Endothelial cell of umbilical vein (primary cell): ENCODE data around the gene FIS1. TPM values are rescaled to one million over a fixed set of nuclear protein-coding genes. Genes with fewer than 3 reads are reported as not detected.

Experiments used
- BruUV-seq: library from RNA; stranded (reverse); fragments of 400-500 nt; replicated peaks from 2 replicates; lab custom pipeline; 2021; lab: Mats Ljungman, UMichigan
- CTCF ChIA-PET: fragments of 300-600, 350-600 bp; sonication (Branson Sonifier 250); formaldehyde crosslinking; loops from one replicate; lab custom pipeline; 2021; ENCODE audit warnings: antibody characterized with exemption, inconsistent platforms; lab: Charles Lee
- POLR2A ChIA-PET: fragments of 300-600, 350-600 bp; sonication (Branson Sonifier 250); formaldehyde crosslinking; loops from one replicate; lab custom pipeline; 2021; ENCODE audit warnings: antibody characterized with exemption, inconsistent platforms; lab: Charles Lee
- DNase-seq: peaks from one replicate; pipeline ENCODE4 v3.0.0-alpha.2; 2011; ENCODE audit warnings: low read depth, low spot score
- FAIRE-seq: peaks from 2 replicates; lab custom pipeline; 2011; peaks lifted over from hg19 to GRCh38; lab: Jason Lieb, UNC
- H2AFZ ChIP-seq: 2 replicates; pipeline ENCODE4 v1.6.0; 2012; ENCODE audit warnings: low read depth, low read length, control low read depth, inconsistent platforms
- H3K27ac ChIP-seq: 2 replicates; pipeline ENCODE4 v1.5.1; 2011; ENCODE audit warnings: low read depth, mild to moderate bottlenecking, control low read depth, low read length, moderate library complexity; ENCODE audit not compliant: insufficient read depth
- H3K27me3 ChIP-seq, 2 experiments: 2 replicates each; pipeline versions ENCODE4 v1.6.0 to v1.6.1; 2011; ENCODE audit warnings: low read length in 2 of 2, mixed read lengths in 1 of 2; ENCODE audit not compliant: control insufficient read depth in 2 of 2, insufficient read depth in 2 of 2
- H3K36me3 ChIP-seq, 2 experiments: 2 replicates in 1 of 2; 3 replicates in 1 of 2; pipeline ENCODE4 v1.5.1; 2011; ENCODE audit warnings: low read length in 2 of 2, mild to moderate bottlenecking in 1 of 2, moderate library complexity in 1 of 2; ENCODE audit not compliant: control insufficient read depth in 2 of 2, insufficient read depth in 2 of 2; ENCODE audit errors: extremely low read depth in 1 of 2
- H3K4me1 ChIP-seq: 3 replicates; pipeline ENCODE4 v1.5.1; 2011; ENCODE audit warnings: mild to moderate bottlenecking, low read length; ENCODE audit not compliant: control insufficient read depth, insufficient read depth; ENCODE audit errors: extremely low read depth
- H3K4me2 ChIP-seq: 2 replicates; pipeline ENCODE4 v1.6.1; 2011; ENCODE audit warnings: low read length, control low read depth, mixed read lengths; ENCODE audit not compliant: insufficient read depth
- H3K4me3 ChIP-seq, 3 experiments: fragments of 200-600 bp in 1 of 3; sonication (generic), shearing (Covaris generic) in 1 of 3; replicated peaks in 1 of 3; 2 replicates each; pipeline ENCODE4 v1.5.1; 2011 to 2016; ENCODE audit warnings: control low read depth in 3 of 3, low read length in 3 of 3, mild to moderate bottlenecking in 2 of 3, inconsistent platforms in 1 of 3, low read depth in 1 of 3, moderate library complexity in 1 of 3; ENCODE audit not compliant: insufficient read depth in 1 of 3
- H3K79me2 ChIP-seq: 2 replicates; pipeline ENCODE4 v1.6.0; 2012; ENCODE audit warnings: low read length, inconsistent platforms; ENCODE audit not compliant: control insufficient read depth, insufficient read depth
- H3K9ac ChIP-seq: replicated peaks from 2 replicates; pipeline ENCODE3; 2011; ENCODE audit warnings: low read length, control low read depth; ENCODE audit not compliant: insufficient read depth; ENCODE audit errors: extremely low read depth
- H3K9me1 ChIP-seq: replicated peaks from 3 replicates; pipeline ENCODE4 v1.6.0; 2011; ENCODE audit warnings: mild to moderate bottlenecking, low read length; ENCODE audit not compliant: control insufficient read depth, insufficient read depth; ENCODE audit errors: extremely low read depth
- H3K9me3 ChIP-seq: replicated peaks from 2 replicates; pipeline ENCODE4 v1.5.1; 2012; ENCODE audit warnings: low read length, inconsistent platforms; ENCODE audit not compliant: control insufficient read depth, insufficient read depth
- H4K20me1 ChIP-seq: replicated peaks from 2 replicates; pipeline ENCODE3; 2011; ENCODE audit warnings: mild to moderate bottlenecking, low read length; ENCODE audit not compliant: control insufficient read depth, insufficient read depth; ENCODE audit errors: extremely low read depth
- CTCF ChIP-seq, 2 donors: IDR thresholded peaks; 1 replicate in 1 of 2; 2 replicates in 1 of 2; pipeline ENCODE4 v1.5.1; 2011; ENCODE audit warnings: low read length in 2 of 2, mild to moderate bottlenecking in 2 of 2, moderate library complexity in 2 of 2, control low read depth in 1 of 2, inconsistent platforms in 1 of 2, low read depth in 1 of 2; ENCODE audit not compliant: insufficient read depth in 1 of 2; ENCODE audit errors: extremely low read depth in 1 of 2
- EZH2 ChIP-seq: IDR thresholded peaks from 2 replicates; pipeline ENCODE4 v1.6.1; 2012; ENCODE audit warnings: borderline replicate concordance, low read depth, mild to moderate bottlenecking, moderate library complexity, low read length, inconsistent platforms; ENCODE audit not compliant: severe bottlenecking
- FOS ChIP-seq: IDR thresholded peaks from 2 replicates; pipeline ENCODE4 v1.6.1; 2011; ENCODE audit warnings: mild to moderate bottlenecking, low read length, moderate library complexity, borderline replicate concordance; ENCODE audit not compliant: insufficient read depth
- GATA2 ChIP-seq: IDR thresholded peaks from 2 replicates; pipeline ENCODE4 v1.7.0; 2011; ENCODE audit warnings: low read depth, mild to moderate bottlenecking, moderate library complexity, mixed read lengths, low read length; ENCODE audit not compliant: insufficient read length, insufficient read depth
- JUN ChIP-seq: IDR thresholded peaks from 2 replicates; pipeline ENCODE4 v1.6.1; 2011; ENCODE audit warnings: borderline replicate concordance, low read depth; ENCODE audit not compliant: insufficient read length, insufficient read depth
- MAX ChIP-seq: IDR thresholded peaks from 2 replicates; pipeline ENCODE4 v1.6.1; 2011; ENCODE audit not compliant: insufficient read depth, insufficient read length
- MYC ChIP-seq: IDR thresholded peaks from one replicate; pipeline ENCODE4 v1.6.1; 2011; ENCODE audit warnings: mild to moderate bottlenecking, low read depth, low read length
- POLR2A ChIP-seq: IDR thresholded peaks from 2 replicates; pipeline ENCODE4 v1.6.1; 2012; ENCODE audit warnings: low read depth, mild to moderate bottlenecking, control low read depth, low read length
- POLR2AphosphoS5 ChIP-seq: IDR thresholded peaks from 2 replicates; pipeline ENCODE4 v1.6.1; 2012; ENCODE audit warnings: low read depth, mild to moderate bottlenecking, control low read depth, low read length, moderate library complexity; ENCODE audit not compliant: insufficient read depth
- dilution Hi-C: fragments of 300-500 bp; cut with MboI; formaldehyde crosslinking; loops from one replicate; pipeline ENCODE4 v1.15.0; 2019; ENCODE audit warnings: low sequenced_read_pairs; ENCODE audit not compliant: extremely low pct_ligation_motif_present
- intact Hi-C: fragments of 100-400 bp; cut with micrococcal nuclease; formaldehyde crosslinking; loops from one replicate; pipeline ENCODE4 v1.10.0; 2022
- polyA plus RNA-seq, 4 experiments: library from polyadenylated mRNA; depleted of rRNA in 3 of 4; stranded (reverse) in 3 of 4; unstranded in 1 of 4; fragments of >200 nt; gene quantifications; 2 replicates each; pipeline versions ENCODE4 v1.2.1 to v1.2.3, GENCODE V29; 2011 to 2012; ENCODE audit warnings: missing spikeins in 1 of 4
- total RNA-seq: library from RNA; stranded (reverse); gene quantifications from 2 replicates; pipeline ENCODE4 v1.2.3, GENCODE V29; 2021

FIS1 gene
- total and polyA plus RNA-seq, 2 donors (not counting 3 experiments of a cell fraction or from before 2014, with no cell fraction given) = 132 to 330 TPM

GRCh38 chr7:101220295-101220694, 24.6 kb downstream of the FIS1 start:
- Histone ChIP-seq H3K9ac (no peak overlapping the region), H4K20me1 (no peaks in the 10 kb centered on the region), H3K9me1 (no peaks in the 10 kb centered on the region), H3K27ac (no peak overlapping the region), H3K4me2 (no peak overlapping the region), H3K9me3 (no peaks in the 10 kb centered on the region), H3K4me3 (no peak overlapping the region), H3K4me1 (peaks cover 13% of the 10 kb centered on the region), H2AFZ (no peak overlapping the region), H3K36me3 (peaks cover 4 to 10% of the 10 kb centered on the region in 2 experiments), H3K27me3 (no peaks in the 10 kb centered on the region), H3K79me2 (peaks cover 49% of the 10 kb centered on the region)
- no peak for FAIRE-seq
- no TSS peak for BruUV-seq
- DNase-seq = no peak
- intact Hi-C loops (no loop called here), dilution Hi-C loops (no loop called here)
- ChIA-PET CTCF (interaction anchor here (0.6 to 1.3 kb wide), 2 partner anchors 63 to 1043 kb away, joined by 4 to 5 read pairs; no protein-coding TSS in a partner anchor), POLR2A (no interaction called here)
- no peak for TF ChIP-seq FOS
- TF ChIP-seq POLR2AphosphoS5 = no peak
- no peak for TF ChIP-seq JUN
- TF ChIP-seq MYC = no peak
- TF ChIP-seq GATA2 = no peak
- no peak for TF ChIP-seq POLR2A
- no peak for TF ChIP-seq MAX
- TF ChIP-seq CTCF (IDR thresholded peaks at IDR 0.05; ENCODE audit: extremely low read depth in 1 of 2, insufficient read depth in 1 of 2, low read depth in 1 of 2, low read length in 2 of 2) = no peak
- TF ChIP-seq EZH2 = no peak
